H1 (cell line): ENCODE results near the gene TMEM250. TPM values are rescaled to one million over a fixed set of nuclear protein-coding genes. Genes with fewer than 3 reads are reported as not detected.

Source experiments
- CTCF ChIA-PET: fragments of 300-600 bp; sonication (Branson Sonifier 250); formaldehyde crosslinking; loops from one replicate; lab custom pipeline; 2021; ENCODE audit not compliant: partially characterized antibody; lab: Charles Lee
- POLR2A ChIA-PET: fragments of 300-600 bp; sonication (Branson Sonifier 250); formaldehyde crosslinking; loops from one replicate; lab custom pipeline; 2021; ENCODE audit warnings: inconsistent platforms; ENCODE audit not compliant: partially characterized antibody; lab: Charles Lee
- DNase-seq, 2 experiments: peaks; one replicate each; pipeline versions ENCODE4 v3.0.0 to v3.0.0-alpha.2; 2010 to 2022; ENCODE audit warnings: low spot score in 2 of 2, low read depth in 1 of 2, mixed read lengths in 1 of 2
- FAIRE-seq: peaks from 2 replicates; lab custom pipeline; 2011; peaks lifted over from hg19 to GRCh38; lab: Jason Lieb, UNC
- H2AFZ ChIP-seq: 2 replicates; pipeline ENCODE4 v1.8.1; 2012; ENCODE audit warnings: low read length, inconsistent platforms
- H2AK5ac ChIP-seq: 2 replicates; pipeline ENCODE4 v1.6.1; 2013; ENCODE audit warnings: low read depth, low read length
- H2BK120ac ChIP-seq: replicated peaks from 2 replicates; pipeline ENCODE3; 2013; ENCODE audit warnings: low read depth, low read length, inconsistent platforms
- H2BK12ac ChIP-seq: 2 replicates; pipeline ENCODE4 v1.6.1; 2013; ENCODE audit warnings: low read depth, low read length
- H2BK15ac ChIP-seq: 2 replicates; pipeline ENCODE4 v1.6.1; 2013; ENCODE audit warnings: low read length
- H2BK20ac ChIP-seq: 2 replicates; pipeline ENCODE4 v1.6.1; 2013; ENCODE audit warnings: low read length
- H2BK5ac ChIP-seq: 2 replicates; pipeline ENCODE4 v1.6.1; 2013; ENCODE audit warnings: low read depth, low read length
- H3K14ac ChIP-seq: 2 replicates; pipeline ENCODE4 v1.6.1; 2013; ENCODE audit warnings: inconsistent platforms; ENCODE audit not compliant: insufficient read length
- H3K18ac ChIP-seq: 2 replicates; pipeline ENCODE4 v1.6.1; 2013; ENCODE audit warnings: low read length; ENCODE audit errors: extremely low read depth
- H3K23ac ChIP-seq: 2 replicates; pipeline ENCODE4 v1.6.1; 2013; ENCODE audit warnings: inconsistent platforms; ENCODE audit not compliant: insufficient read length
- H3K23me2 ChIP-seq: 2 replicates; pipeline ENCODE4 v1.6.1; 2013; ENCODE audit warnings: low read depth, low read length
- H3K27ac ChIP-seq: 2 replicates; pipeline ENCODE4 v1.6.1; 2011; ENCODE audit warnings: low read depth, low read length, inconsistent platforms
- H3K27me3 ChIP-seq, 4 experiments: replicated peaks in 1 of 4; 1 replicate in 1 of 4; 2 replicates in 3 of 4; pipeline versions ENCODE4 v1.6.1 to v1.8.1; 2011 to 2013; ENCODE audit warnings: low read length in 3 of 4, mild to moderate bottlenecking in 3 of 4, inconsistent platforms in 2 of 4, mixed read lengths in 2 of 4, moderate library complexity in 1 of 4; ENCODE audit not compliant: control insufficient read depth in 3 of 4, insufficient read depth in 3 of 4; ENCODE audit errors: extremely low read depth in 1 of 4
- H3K36me3 ChIP-seq, 4 experiments: 2 replicates each; pipeline versions ENCODE4 v1.6.1 to v1.8.1; 2011 to 2013; ENCODE audit warnings: mild to moderate bottlenecking in 4 of 4, low read length in 3 of 4, moderate library complexity in 2 of 4, control low read depth in 1 of 4, inconsistent platforms in 1 of 4; ENCODE audit not compliant: insufficient read depth in 4 of 4, control insufficient read depth in 2 of 4
- H3K4ac ChIP-seq: replicated peaks from 2 replicates; pipeline ENCODE3; 2013; ENCODE audit warnings: low read length, low read depth, mixed read lengths, inconsistent platforms; ENCODE audit not compliant: insufficient read length
- H3K4me1 ChIP-seq, 4 experiments: replicated peaks in 1 of 4; 1 replicate in 1 of 4; 2 replicates in 3 of 4; pipeline versions ENCODE4 v1.6.1 to v1.8.1; 2011 to 2013; ENCODE audit warnings: low read length in 3 of 4, inconsistent platforms in 2 of 4, mixed read lengths in 1 of 4; ENCODE audit not compliant: insufficient read depth in 4 of 4, control insufficient read depth in 3 of 4
- H3K4me2 ChIP-seq, 2 experiments: 2 replicates each; pipeline versions ENCODE4 v1.6.1 to v1.8.1; 2011 to 2013; ENCODE audit warnings: low read depth in 2 of 2, low read length in 2 of 2, control low read depth in 1 of 2, inconsistent platforms in 1 of 2, mild to moderate bottlenecking in 1 of 2; ENCODE audit not compliant: insufficient read depth in 1 of 2
- H3K4me3 ChIP-seq, 4 experiments: fragments of 200-600, 300-600 bp in 1 of 4; sonication (generic), shearing (Covaris generic), sonication (Bioruptor Twin) in 1 of 4; 2 replicates each; pipeline versions ENCODE4 v1.5.1 to v1.8.1; 2011 to 2016; ENCODE audit warnings: low read length in 4 of 4, low read depth in 3 of 4, control low read depth in 2 of 4, inconsistent platforms in 2 of 4, mild to moderate bottlenecking in 2 of 4, mixed read lengths in 1 of 4, moderate library complexity in 1 of 4; ENCODE audit not compliant: insufficient read depth in 2 of 4; ENCODE audit errors: extremely low read depth in 1 of 4
- H3K56ac ChIP-seq: replicated peaks from 2 replicates; pipeline ENCODE3; 2013; ENCODE audit warnings: low read depth, mild to moderate bottlenecking, mixed read lengths, low read length, inconsistent platforms; ENCODE audit not compliant: insufficient read length
- H3K79me1 ChIP-seq: 2 replicates; pipeline ENCODE4 v1.6.1; 2013; ENCODE audit warnings: low read depth, low read length, control low read depth
- H3K79me2 ChIP-seq, 2 experiments: 2 replicates each; pipeline versions ENCODE4 v1.6.1 to v1.8.1; 2012 to 2013; ENCODE audit warnings: low read length in 2 of 2, mild to moderate bottlenecking in 2 of 2, inconsistent platforms in 1 of 2; ENCODE audit not compliant: insufficient read depth in 2 of 2, control insufficient read depth in 1 of 2
- H3K9ac ChIP-seq, 4 experiments: replicated peaks in 1 of 4; 1 replicate in 1 of 4; 2 replicates in 3 of 4; pipeline versions ENCODE4 v1.6.1 to v1.8.1; 2011 to 2013; ENCODE audit warnings: low read depth in 3 of 4, low read length in 3 of 4, control low read depth in 2 of 4, mild to moderate bottlenecking in 2 of 4, moderate library complexity in 2 of 4, inconsistent platforms in 1 of 4; ENCODE audit errors: extremely low read depth in 1 of 4
- H3K9me3 ChIP-seq, 2 experiments: 2 replicates each; pipeline versions ENCODE4 v1.6.1 to v1.8.1; 2012 to 2013; ENCODE audit warnings: mild to moderate bottlenecking in 2 of 2, moderate library complexity in 2 of 2, control low read depth in 1 of 2, inconsistent platforms in 1 of 2, low read depth in 1 of 2, low read length in 1 of 2, mixed read lengths in 1 of 2; ENCODE audit not compliant: insufficient read depth in 2 of 2
- H4K20me1 ChIP-seq, 2 experiments: replicated peaks in 1 of 2; 2 replicates each; pipeline versions ENCODE3 to v1.8.1; 2011 to 2013; ENCODE audit warnings: inconsistent platforms in 2 of 2, low read length in 2 of 2, mild to moderate bottlenecking in 1 of 2; ENCODE audit not compliant: insufficient read depth in 2 of 2, control insufficient read depth in 1 of 2
- H4K5ac ChIP-seq: 2 replicates; pipeline ENCODE4 v1.6.1; 2013; ENCODE audit warnings: low read length, low read depth, mixed read lengths, inconsistent platforms; ENCODE audit not compliant: insufficient read length
- H4K8ac ChIP-seq: 2 replicates; pipeline ENCODE4 v1.8.0; 2013; ENCODE audit warnings: mild to moderate bottlenecking, moderate library complexity, low read length, inconsistent platforms; ENCODE audit not compliant: insufficient read depth; ENCODE audit errors: extremely low read depth
- H4K91ac ChIP-seq: replicated peaks from 2 replicates; pipeline ENCODE3; 2013; ENCODE audit warnings: low read length, mixed read lengths, inconsistent platforms; ENCODE audit not compliant: insufficient read length
- NRF1 ChIP-seq: IDR thresholded peaks from 2 replicates; pipeline ENCODE4 v1.6.1; 2011; ENCODE audit warnings: mild to moderate bottlenecking, low read depth, low read length, improper control_type of control experiment
- TAF1 ChIP-seq: IDR thresholded peaks from 2 replicates; pipeline ENCODE4 v1.6.1; 2011; ENCODE audit warnings: mild to moderate bottlenecking, low read depth, low read length
- WGBS, 2 experiments: shearing (Covaris generic) in 1 of 2; methylation state at CpG; one replicate each; pipeline versions ENCODE4 v1.1.6 to v1.1.7; 2013 to 2015; ENCODE audit warnings: low lambda C conversion rate in 2 of 2, mixed read lengths in 2 of 2, inconsistent platforms in 1 of 2, low coverage in 1 of 2, missing lambda C conversion rate in 1 of 2; ENCODE audit not compliant: insufficient replicate concordance in 2 of 2, insufficient coverage in 1 of 2, insufficient read length in 1 of 2; ENCODE audit errors: extremely low coverage in 1 of 2, missing lambda C conversion rate in 1 of 2; 5-methylcytosine and 5-hydroxymethylcytosine counted together
- long read RNA-seq, 2 experiments: library from RNA in 1 of 2; library from capped mRNA in 1 of 2; stranded (forward); transcript quantifications; one replicate each; pipeline ENCODE4 v2.0.0, GENCODE V29; 2021; ENCODE audit warnings: inconsistent platforms in 1 of 2
- polyA minus RNA-seq, 3 experiments: library from RNA; depleted of rRNA, polyadenylated mRNA; stranded (reverse); fragments of >200 nt; gene quantifications; 1 replicate in 2 of 3; 2 replicates in 1 of 3; pipeline ENCODE4 v1.2.3, GENCODE V29; 2011
- polyA plus RNA-seq, 7 experiments: library from polyadenylated mRNA; depleted of rRNA in 3 of 7; stranded (reverse) in 5 of 7; unstranded in 2 of 7; fragments of >200 nt in 5 of 7; fragments of 200-250 nt in 2 of 7; gene quantifications; 1 replicate in 5 of 7; 2 replicates in 1 of 7; 4 replicates in 1 of 7; pipeline versions ENCODE4 v1.2.1 to v1.2.3, GENCODE V29; 2011 to 2013; ENCODE audit warnings: missing spikeins in 2 of 7, mixed read lengths in 2 of 7
- total RNA-seq: library from RNA; stranded (reverse); fragmentation: NEBNext Ultra II Directional; extraction: Animal tissue kit (Norgen Biotek cat#: 25700); gene quantifications from 2 replicates; pipeline ENCODE4 v1.2.1, GENCODE V29; 2021
- TF ChIP-seq, protein P1 (sequence below): IDR thresholded peaks from 2 replicates; pipeline ENCODE4 v1.6.1; 2012; ENCODE audit warnings: inconsistent platforms
- TF ChIP-seq, protein P2 (sequence below), 3 experiments: IDR thresholded peaks; 1 replicate in 2 of 3; 2 replicates in 1 of 3; pipeline versions ENCODE4 v1.5.1 to v1.6.1; 2011; ENCODE audit warnings: low read length in 3 of 3, mild to moderate bottlenecking in 3 of 3, inconsistent platforms in 2 of 3, low read depth in 1 of 3, moderate library complexity in 1 of 3; ENCODE audit not compliant: insufficient read depth in 1 of 3; ENCODE audit errors: control extremely low read depth in 1 of 3

Gene TMEM250, protein sequence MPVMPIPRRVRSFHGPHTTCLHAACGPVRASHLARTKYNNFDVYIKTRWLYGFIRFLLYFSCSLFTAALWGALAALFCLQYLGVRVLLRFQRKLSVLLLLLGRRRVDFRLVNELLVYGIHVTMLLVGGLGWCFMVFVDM
- total RNA-seq (34.9 and 35.3 TPM in 2 replicates), polyA plus RNA-seq (2011; rRNA removed) (22.3 and 36.1 TPM in 2 replicates), polyA minus RNA-seq (2011; rRNA and poly(A)+ RNA removed) (16.0 TPM in 2 replicates)
- 29.7 TPM for polyA plus RNA-seq (2011; cell fraction: cytosol; rRNA removed)
- polyA plus RNA-seq (2011; cell fraction: nucleus; rRNA removed) = 51.9 TPM
- 27.3 to 39.7 TPM (median 36.4 TPM) in 4 replicates for polyA plus RNA-seq (2012, experiment 1 of 2)
- polyA plus RNA-seq (2012, experiment 2 of 2) = 42.5 TPM
- 22.7 TPM for polyA plus RNA-seq (2013, experiment 1 of 2)
- polyA plus RNA-seq (2013, experiment 2 of 2) = 22.4 TPM
- polyA minus RNA-seq (2011; cell fraction: cytosol; rRNA and poly(A)+ RNA removed) = 31.0 TPM
- polyA minus RNA-seq (2011; cell fraction: nucleus; rRNA and poly(A)+ RNA removed) = 33.8 TPM
- long read RNA-seq, experiment 1, transcript TMEM250-201 (2 exons, 2,823 nt) = major isoform, 19 of 43 reads
- long read RNA-seq, experiment 1, partial matches to known transcripts = 2 of 43 reads
- long read RNA-seq, experiment 1, other reads (novel, unspliced or antisense) = 21 of 43 reads
- long read RNA-seq, experiment 2, partial matches to known transcripts = 0 of 2 reads
- long read RNA-seq, experiment 2, other reads (novel, unspliced or antisense) = 2 of 2 reads

- H3K4ac ChIP-seq = peak within 1 kb of the TSS; percentile 53
- H2BK12ac ChIP-seq = no peak within 1 kb of the TSS
- peak within 1 kb of the TSS; percentile 57 for H4K5ac ChIP-seq
- H3K56ac ChIP-seq = peak within 1 kb of the TSS; percentile 77
- no peaks in the 10 kb centered on the region; the same call in 1 of the 2 replicates for H3K23me2 ChIP-seq
- peak within 1 kb of the TSS in 3 of 4 experiments; percentile 51 to 64 (median 55); a peak in 5 of 7 replicates for H3K9ac ChIP-seq
- peak within 1 kb of the TSS; percentile 65 for H3K27ac ChIP-seq
- ChIA-PET POLR2A (interaction anchor here (0.6 to 4.5 kb wide), 14 partner anchors 13 to 210 kb away, joined by 3 to 40 read pairs (median 3); partner anchors contain the start of genes NACC2 and UBAC1), CTCF (interaction anchor here (0.8 to 2.5 kb wide), 7 partner anchors 14 to 158 kb away, joined by 3 to 16 read pairs (median 6); no protein-coding TSS in a partner anchor)
- peak within 1 kb of the TSS; percentile 78 for H3K18ac ChIP-seq
- no peak within 1 kb of the TSS for H3K14ac ChIP-seq
- DNase-seq = peak; percentile 87 to 94
- 0 out of 2 replicates have a peak, but pooled peaks cover 3% of the 10 kb centered on the region for H3K79me1 ChIP-seq
- no peak within 1 kb of the TSS for H2AFZ ChIP-seq
- no peak within 1 kb of the TSS for H2AK5ac ChIP-seq
- peaks cover 0 to 15% (median 7%) of the 10 kb centered on the region in 4 experiments; a peak in 6 of 7 replicates for H3K4me1 ChIP-seq
- peak within 1 kb of the TSS; percentile 80 for H4K91ac ChIP-seq
- no peak for FAIRE-seq
- H3K23ac ChIP-seq = no peak within 1 kb of the TSS
- H2BK120ac ChIP-seq = no peak within 1 kb of the TSS
- 2% methylated on average over 91 of the region's 112 CpGs; no CpG with 5 or more reads in 1 of the 2 experiments for WGBS, 2 experiments
- peaks cover 0 to 12% (median 4%) of the 10 kb centered on the region in 4 experiments; a peak in 5 of 8 replicates for H3K36me3 ChIP-seq
- peak within 1 kb of the TSS; percentile 78; the same call in 1 of the 2 replicates for H2BK5ac ChIP-seq
- H3K4me2 ChIP-seq = peak within 1 kb of the TSS; percentile 63 to 75
- peaks cover 0 to 5% of the 10 kb centered on the region in 2 experiments for H4K20me1 ChIP-seq
- no peaks in the 10 kb centered on the region for H3K9me3 ChIP-seq
- H3K79me2 ChIP-seq = peaks cover 0 to 7% of the 10 kb centered on the region in 2 experiments; a peak in 1 of 4 replicates
- H3K4me3 ChIP-seq = peak within 1 kb of the TSS; percentile 50 to 79 (median 56)
- H2BK15ac ChIP-seq = no peak within 1 kb of the TSS
- no peak within 1 kb of the TSS for H2BK20ac ChIP-seq
- H3K27me3 ChIP-seq = no peaks in the 10 kb centered on the region
- H4K8ac ChIP-seq = peak within 1 kb of the TSS; percentile 88
- TF ChIP-seq, protein P1, sequence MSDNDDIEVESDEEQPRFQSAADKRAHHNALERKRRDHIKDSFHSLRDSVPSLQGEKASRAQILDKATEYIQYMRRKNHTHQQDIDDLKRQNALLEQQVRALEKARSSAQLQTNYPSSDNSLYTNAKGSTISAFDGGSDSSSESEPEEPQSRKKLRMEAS = peak; percentile 83
- TF ChIP-seq TAF1 (no peak; the same call in 1 of the 2 replicates), NRF1 (peak; percentile 94)
- TF ChIP-seq, protein P2, sequence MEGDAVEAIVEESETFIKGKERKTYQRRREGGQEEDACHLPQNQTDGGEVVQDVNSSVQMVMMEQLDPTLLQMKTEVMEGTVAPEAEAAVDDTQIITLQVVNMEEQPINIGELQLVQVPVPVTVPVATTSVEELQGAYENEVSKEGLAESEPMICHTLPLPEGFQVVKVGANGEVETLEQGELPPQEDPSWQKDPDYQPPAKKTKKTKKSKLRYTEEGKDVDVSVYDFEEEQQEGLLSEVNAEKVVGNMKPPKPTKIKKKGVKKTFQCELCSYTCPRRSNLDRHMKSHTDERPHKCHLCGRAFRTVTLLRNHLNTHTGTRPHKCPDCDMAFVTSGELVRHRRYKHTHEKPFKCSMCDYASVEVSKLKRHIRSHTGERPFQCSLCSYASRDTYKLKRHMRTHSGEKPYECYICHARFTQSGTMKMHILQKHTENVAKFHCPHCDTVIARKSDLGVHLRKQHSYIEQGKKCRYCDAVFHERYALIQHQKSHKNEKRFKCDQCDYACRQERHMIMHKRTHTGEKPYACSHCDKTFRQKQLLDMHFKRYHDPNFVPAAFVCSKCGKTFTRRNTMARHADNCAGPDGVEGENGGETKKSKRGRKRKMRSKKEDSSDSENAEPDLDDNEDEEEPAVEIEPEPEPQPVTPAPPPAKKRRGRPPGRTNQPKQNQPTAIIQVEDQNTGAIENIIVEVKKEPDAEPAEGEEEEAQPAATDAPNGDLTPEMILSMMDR (IDR thresholded peaks at IDR 0.05; ENCODE audit: control extremely low read depth in 1 of 3, insufficient read depth in 1 of 3, low read depth in 1 of 3, low read length in 3 of 3) = peak in 1 of 3 experiments; percentile 39; a peak in 2 of 4 replicates
Measured at GRCh38 chr9:136118320-136119060, at the start of gene TMEM250. Gene TMEM250, minus strand, starts transcription at chr9:136118875. Its CDS starts 1,975 bp downstream, at chr9:136116900.
